NCI-H187 treated with DMSO at 0.1 percent for 48 hours (cell line): Measurements from ENCODE around the gene GIMAP7.
"Not testable (repeated sequence)": the region's sequence is repeated elsewhere in the genome, so short reads cannot be mapped to it uniquely, and the experiment has no call there.

ENCODE experiments used
- DNase-seq: peaks from one replicate; lab custom pipeline; 2025; lab: John Stamatoyannopoulos, UW

GIMAP7 gene

GRCh38 chr7:150514748-150515222, at the start of gene GIMAP7:
Gene GIMAP7 (plus strand): TSS chr7:150514872. CDS start chr7:150519975, 5,103 bp downstream.
- DNase-seq = no peak

- no peak for DNase-seq
Measured at GRCh38 chr7:150464962-150465361, 49.7 kb upstream of the GIMAP7 start.

GRCh38 chr7:150465414-150465813, 49.3 kb upstream of the GIMAP7 start:
- no peak for DNase-seq

- no peak for DNase-seq
Measured at GRCh38 chr7:150466477-150466876, 48.2 kb upstream of the GIMAP7 start.

- DNase-seq = no peak
Measured at GRCh38 chr7:150468241-150468640, 46.4 kb upstream of the GIMAP7 start.

GRCh38 chr7:150471886-150472285, 42.8 kb upstream of the GIMAP7 start:
- DNase-seq = no peak

GRCh38 chr7:150473902-150474301, 40.8 kb upstream of the GIMAP7 start:
- no peak for DNase-seq

GRCh38 chr7:150476285-150476684, 38.4 kb upstream of the GIMAP7 start:
- DNase-seq = no peak

- no peak for DNase-seq
Measured at GRCh38 chr7:150476819-150477631, 37.6 kb upstream of the GIMAP7 start.

- no peak for DNase-seq
Measured at GRCh38 chr7:150479023-150479716, 35.5 kb upstream of the GIMAP7 start.

GRCh38 chr7:150481186-150481920, 33.3 kb upstream of the GIMAP7 start:
- DNase-seq = no peak

GRCh38 chr7:150481922-150482321, 32.8 kb upstream of the GIMAP7 start:
- DNase-seq = no peak

GRCh38 chr7:150483514-150483913, 31.2 kb upstream of the GIMAP7 start:
- not testable (repeated sequence) for DNase-seq

- not testable (repeated sequence) for DNase-seq
Measured at GRCh38 chr7:150484071-150484470, 30.6 kb upstream of the GIMAP7 start.

- DNase-seq = no peak
Measured at GRCh38 chr7:150487625-150488024, 27.0 kb upstream of the GIMAP7 start.

GRCh38 chr7:150489782-150490181, 24.9 kb upstream of the GIMAP7 start:
- no peak for DNase-seq

- not testable (repeated sequence) for DNase-seq
Measured at GRCh38 chr7:150493442-150493841, 21.2 kb upstream of the GIMAP7 start.

GRCh38 chr7:150502519-150502918, 12.2 kb upstream of the GIMAP7 start:
- DNase-seq = no peak

- DNase-seq = no peak
Measured at GRCh38 chr7:150503155-150503554, 11.5 kb upstream of the GIMAP7 start.

- no peak for DNase-seq
Measured at GRCh38 chr7:150503581-150503980, 11.1 kb upstream of the GIMAP7 start.

- DNase-seq = no peak
Measured at GRCh38 chr7:150507947-150508602, 6.6 kb upstream of the GIMAP7 start.

- no peak for DNase-seq
Measured at GRCh38 chr7:150511048-150511447, 3.6 kb upstream of the GIMAP7 start.
